ENCODE measurements around the gene NCF2.

- TF ChIP-seq POLR2A (IDR thresholded peaks at IDR 0.05; ENCODE audit: low read length) (no peak), GATA1 (IDR thresholded peaks at IDR 0.05; ENCODE audit: low read depth, low read length) (no peak)
Observed at GRCh38 chr1:183577897-183578465, 12.3 kb downstream of the NCF2 start.
